DMS153 treated with DMSO at 0.1 percent for 48 hours (cell line): Measurements from ENCODE around the gene BPIFA3.

Experiments used
- DNase-seq: peaks from one replicate; lab custom pipeline; 2025; ENCODE audit not compliant: unreplicated experiment; lab: John Stamatoyannopoulos, UW

The BPIFA3 gene

DNA sequence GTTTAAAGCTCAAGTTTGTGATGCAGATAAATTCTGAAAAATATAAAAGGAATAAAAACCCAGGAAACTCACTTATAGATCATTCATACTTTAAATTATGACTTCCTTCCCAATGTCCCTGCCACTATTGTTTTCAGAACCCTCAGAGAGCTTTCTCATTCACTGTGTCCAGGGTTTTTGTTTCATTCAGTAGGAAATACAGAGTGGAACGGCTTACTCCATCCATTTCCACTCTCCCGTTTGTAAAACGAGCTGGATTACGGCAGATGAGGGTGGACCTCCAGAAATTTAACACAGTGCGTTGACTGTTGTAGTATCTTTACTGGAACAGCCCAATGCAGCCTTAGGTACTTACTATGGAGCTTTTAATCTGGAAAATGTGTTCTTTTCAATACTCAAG, 42.2 kb downstream of the BPIFA3 start:
- no peak for DNase-seq

DNA sequence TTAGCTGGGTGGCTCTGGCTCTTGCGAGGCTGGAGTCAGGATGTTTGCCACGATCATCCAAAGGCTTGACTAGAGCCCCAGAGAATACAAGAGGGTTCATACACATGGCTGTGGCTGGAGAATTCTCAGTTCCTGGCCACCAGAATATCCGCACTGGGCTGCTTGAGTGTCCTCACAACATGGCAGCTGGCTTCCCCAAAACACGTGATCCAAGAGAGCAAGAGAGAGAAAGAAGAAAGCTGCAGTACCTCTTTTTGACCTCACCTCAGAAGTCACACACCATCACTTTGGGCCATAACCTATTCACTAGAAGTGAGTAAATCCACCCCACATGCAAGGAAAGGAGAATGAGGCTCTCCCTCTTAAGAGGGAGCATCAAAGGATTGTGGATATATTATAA, 44.3 kb downstream of the BPIFA3 start:
- no peak for DNase-seq

DNA sequence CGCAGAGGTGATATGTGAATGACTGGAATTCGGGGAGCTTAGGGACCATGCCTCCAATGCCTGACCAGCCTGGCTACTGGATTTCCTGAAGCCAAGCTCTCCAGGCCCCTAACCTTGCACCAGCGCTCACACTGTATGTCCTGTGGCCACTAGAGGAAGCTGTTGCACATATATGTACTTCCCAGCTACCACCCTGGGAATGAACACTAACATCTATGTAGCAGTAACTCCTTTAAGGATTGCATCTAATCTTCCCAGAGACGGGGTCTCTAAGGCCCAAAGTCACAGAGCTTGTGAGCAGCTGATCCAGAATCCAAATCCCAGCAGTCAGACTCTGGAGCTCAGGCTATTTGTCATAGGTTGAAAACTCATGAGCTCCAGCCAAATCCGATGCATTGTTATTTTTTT, 45.5 kb downstream of the BPIFA3 start:
- peak; percentile 79 for DNase-seq

DNA sequence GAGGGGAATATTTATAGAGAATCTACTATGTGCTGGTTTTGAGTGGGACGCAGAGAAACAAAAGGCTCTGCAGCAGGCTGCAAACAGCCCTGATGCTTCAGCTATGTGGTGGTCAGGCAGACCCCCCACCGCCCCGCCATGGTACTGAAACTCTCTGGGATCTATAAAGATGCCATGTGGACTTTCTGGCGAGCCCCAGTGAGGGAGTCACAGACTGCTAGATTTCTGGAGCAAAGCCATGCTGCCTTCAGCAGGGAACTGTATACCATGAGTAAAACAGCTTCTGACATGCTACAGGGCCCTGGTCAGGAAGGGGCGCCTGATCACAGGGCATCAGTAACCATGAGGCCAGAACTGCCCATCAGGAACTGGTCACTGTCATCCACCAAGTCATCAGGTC, 46.6 kb downstream of the BPIFA3 start:
- no peak for DNase-seq

DNA sequence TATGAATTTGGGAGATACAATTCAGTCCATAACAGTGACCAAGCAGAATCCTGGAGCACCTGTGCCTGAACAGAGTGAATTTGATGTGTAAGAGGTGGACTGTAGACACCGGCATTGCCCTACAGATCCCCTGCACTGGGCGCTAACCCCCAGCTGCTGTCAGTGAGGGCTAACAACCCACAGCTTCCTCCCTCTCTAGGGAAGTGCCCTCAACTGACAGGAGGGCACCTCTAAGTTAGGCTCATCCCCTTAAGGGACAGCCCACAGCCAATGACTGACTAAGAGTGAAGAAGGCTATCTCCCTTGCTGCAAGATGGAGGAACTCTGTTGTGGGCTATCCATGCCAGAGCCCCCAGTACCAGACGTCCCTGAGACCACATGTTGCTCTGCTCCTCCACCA, 50.5 kb downstream of the BPIFA3 start:
- no peak for DNase-seq

DNA sequence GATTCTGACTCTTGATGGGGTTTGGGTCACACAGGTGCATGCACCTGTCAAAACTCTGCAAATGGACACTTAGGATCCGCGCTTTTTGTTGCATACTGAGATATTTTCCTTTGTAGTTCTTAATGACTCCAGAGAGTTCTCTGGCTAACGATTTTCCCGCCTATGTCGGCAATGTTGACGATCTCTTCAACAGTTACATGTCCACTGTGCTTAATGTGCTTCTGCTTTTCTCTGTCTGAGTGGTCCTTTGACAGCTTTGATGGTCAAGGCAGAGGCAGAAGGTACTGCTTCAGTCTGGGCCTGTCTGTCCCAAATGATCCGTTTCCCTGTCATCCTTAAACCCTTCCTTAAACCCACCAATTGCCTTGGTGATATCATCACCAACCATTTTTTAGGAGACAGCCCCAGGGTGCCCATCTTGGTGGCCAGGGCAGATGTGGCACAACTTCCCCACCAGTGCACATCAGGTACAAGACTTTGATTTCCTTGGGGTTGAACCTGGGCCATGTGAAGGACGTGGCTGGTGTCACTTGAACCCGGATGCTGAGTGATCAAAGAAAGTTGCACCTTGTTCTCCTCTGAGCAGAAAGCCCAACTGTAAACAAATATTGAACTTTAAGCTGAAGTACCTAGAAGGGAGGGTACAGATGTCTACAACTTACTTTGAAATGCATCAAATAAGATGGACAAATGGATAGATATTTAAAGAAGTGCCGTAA, 55.2 kb downstream of the BPIFA3 start:
- DNase-seq: no peak

DNA sequence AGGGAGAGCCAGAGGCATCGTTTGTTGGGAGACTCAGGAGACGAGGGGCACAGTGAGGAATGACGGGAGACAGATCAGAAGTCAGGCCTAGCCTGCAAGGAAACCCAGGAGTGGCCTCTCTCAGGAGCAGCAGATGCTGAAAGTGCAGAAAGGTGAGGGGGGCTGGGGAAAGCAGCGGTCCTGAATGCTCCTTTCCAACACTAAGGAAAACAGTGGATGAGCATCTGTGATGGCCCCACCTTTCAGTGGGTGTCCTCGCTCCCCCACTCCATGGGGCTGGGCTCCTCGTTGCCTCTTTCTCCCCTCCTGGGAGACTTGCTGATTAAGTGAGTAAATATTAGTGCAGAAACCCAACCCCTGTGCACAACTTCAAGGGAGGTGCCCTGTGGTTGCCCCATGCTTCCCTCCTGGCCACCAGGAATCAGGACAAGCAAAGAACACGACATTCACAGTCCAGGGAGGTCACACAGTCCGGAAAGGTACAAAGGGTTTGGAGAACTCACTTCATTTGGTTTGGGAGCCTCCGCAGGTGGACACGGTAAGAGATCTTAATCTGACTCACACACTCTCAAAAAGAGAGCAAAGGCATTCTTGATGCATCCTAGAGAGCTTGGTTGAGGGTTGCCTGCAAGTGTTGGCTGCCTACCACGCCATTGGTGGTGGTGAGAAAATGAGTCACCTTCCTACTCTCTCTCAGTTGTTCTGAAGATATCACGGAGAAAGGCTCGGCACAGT, 56.1 kb downstream of the BPIFA3 start:
- no peak for DNase-seq

DNA sequence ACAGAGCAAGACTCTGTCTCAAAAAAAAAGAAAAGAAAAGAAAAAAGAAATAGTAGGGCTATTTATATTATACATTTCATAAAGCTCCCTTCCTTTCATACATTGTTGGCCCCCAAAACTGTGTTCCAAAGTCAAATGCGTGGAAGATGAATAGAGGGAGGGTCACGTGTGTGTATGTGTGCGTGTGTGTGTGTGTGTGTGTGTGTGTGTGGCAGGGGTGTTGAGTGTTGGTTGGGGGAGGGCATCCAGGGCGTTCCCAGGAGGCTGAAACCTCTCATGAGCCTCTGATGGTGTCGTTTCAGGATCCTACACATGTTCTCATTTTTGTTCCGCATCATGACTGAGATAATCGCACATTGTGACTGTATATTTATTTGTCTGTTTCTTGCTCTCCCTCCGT, 58.1 kb downstream of the BPIFA3 start:
- no peak for DNase-seq

DNA sequence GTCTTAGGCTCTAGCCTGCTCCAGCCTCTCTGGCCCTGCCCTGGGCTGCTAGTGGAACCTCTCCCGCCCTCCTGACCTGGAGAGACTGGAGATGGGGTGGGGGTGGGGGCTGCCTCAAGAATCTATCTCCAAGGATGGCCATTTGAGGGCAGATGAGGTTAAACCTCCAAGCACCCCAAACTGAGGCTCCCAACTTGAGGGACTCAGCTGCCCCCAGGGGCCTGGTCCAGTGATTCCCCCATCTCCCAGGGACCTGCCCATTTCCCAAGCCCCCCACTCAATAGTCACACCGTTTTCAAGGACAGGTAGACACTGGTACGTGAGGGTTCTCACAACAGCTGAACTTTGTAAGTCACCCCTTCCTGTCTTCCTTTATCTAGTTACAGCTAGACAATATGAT, 58.7 kb downstream of the BPIFA3 start:
- no peak for DNase-seq

DNA sequence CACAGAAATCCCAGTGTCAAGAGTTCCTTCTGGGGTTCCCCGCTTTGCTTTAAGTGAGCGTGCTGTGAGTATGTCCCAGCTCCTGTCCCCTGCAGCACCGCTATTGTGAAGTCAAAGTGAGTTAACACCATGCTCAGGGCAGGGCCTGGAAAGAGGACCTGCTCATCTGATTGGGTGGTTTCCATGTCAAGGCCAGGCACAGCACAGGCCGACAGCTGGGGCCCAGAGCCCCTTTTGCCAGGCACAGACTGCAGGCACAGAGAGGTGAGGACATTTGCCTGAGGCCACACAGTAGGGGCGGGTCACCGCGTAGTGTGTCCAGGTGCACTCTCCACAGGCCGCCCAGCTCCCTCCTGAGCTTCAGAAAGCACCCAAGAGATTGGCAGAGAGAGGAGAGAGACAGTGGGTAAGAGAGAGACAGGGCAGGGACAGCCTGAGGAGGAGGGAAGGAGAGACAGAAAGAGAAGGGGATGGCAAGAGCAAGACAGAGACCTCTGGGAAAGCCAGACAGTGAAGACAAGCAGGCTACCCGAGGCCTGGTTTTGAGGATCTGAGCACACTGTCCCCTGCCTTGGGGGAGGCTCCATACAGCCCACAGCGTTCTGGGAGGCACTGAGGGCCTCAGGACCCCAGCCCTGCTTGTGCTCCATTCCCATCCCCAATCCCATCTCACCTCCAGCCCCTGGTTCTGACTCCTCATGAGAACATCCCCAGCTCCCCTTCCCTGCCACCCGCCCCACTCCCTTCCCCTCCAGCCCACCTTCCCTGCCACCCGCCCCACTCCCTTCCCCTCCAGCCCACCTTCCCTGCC, 59.4 kb downstream of the BPIFA3 start:
- no peak for DNase-seq
